CD4-positive, alpha-beta T cell treated with Interleukin-4 for 4 hours (primary cell): ENCODE results near the gene KRTAP10-9.

Experiments used
- DNase-seq: peaks from one replicate; pipeline ENCODE4 v3.0.0-alpha.2; 2020

KRTAP10-9 gene

GRCh38 chr21:44670642-44671432 lies 43.9 kb downstream of the KRTAP10-9 start:
- no peak for DNase-seq

- DNase-seq, result no peak
Observed at GRCh38 chr21:44671911-44672310, 45.0 kb downstream of the KRTAP10-9 start.

GRCh38 chr21:44677881-44678280 lies 51.0 kb downstream of the KRTAP10-9 start:
- DNase-seq, result no peak
